ENCODE measurements around the gene IQCF2.
"Not testable (repeated sequence)": the region's sequence is repeated elsewhere in the genome, so short reads cannot be mapped to it uniquely, and the experiment has no call there.

IQCF2 gene

DNA sequence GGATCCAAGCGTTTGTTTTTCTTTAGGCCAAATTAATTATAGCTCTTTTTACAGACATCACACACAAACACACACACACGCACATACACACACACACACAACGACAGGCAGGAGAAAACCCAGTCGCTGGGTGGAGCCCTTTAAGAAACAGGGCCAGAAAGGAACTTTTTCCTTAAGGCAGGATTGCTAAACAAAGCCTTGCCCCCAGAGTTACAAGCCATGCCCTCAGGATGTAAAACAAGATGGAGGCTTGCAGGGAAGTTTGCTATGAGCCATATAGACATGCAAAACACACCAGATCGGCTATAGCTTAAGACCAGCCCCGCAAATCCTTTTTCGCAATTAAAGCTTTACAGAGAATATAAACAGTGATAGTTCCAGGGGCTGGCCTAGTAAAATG is 16.3 kb upstream of the IQCF2 start:
- POLR2A ChIA-PET (ENCODE audit: low non-redundant PET): no interaction called here
- no peak overlapping the region for H3K27ac ChIP-seq
- DNase-seq (ENCODE audit: low spot score): no peak
- TF ChIP-seq, protein P1, sequence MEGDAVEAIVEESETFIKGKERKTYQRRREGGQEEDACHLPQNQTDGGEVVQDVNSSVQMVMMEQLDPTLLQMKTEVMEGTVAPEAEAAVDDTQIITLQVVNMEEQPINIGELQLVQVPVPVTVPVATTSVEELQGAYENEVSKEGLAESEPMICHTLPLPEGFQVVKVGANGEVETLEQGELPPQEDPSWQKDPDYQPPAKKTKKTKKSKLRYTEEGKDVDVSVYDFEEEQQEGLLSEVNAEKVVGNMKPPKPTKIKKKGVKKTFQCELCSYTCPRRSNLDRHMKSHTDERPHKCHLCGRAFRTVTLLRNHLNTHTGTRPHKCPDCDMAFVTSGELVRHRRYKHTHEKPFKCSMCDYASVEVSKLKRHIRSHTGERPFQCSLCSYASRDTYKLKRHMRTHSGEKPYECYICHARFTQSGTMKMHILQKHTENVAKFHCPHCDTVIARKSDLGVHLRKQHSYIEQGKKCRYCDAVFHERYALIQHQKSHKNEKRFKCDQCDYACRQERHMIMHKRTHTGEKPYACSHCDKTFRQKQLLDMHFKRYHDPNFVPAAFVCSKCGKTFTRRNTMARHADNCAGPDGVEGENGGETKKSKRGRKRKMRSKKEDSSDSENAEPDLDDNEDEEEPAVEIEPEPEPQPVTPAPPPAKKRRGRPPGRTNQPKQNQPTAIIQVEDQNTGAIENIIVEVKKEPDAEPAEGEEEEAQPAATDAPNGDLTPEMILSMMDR (conservative IDR thresholded peaks at IDR 0.05; ENCODE audit: low read depth): no peak
- CTCF ChIA-PET: no interaction called here

DNA sequence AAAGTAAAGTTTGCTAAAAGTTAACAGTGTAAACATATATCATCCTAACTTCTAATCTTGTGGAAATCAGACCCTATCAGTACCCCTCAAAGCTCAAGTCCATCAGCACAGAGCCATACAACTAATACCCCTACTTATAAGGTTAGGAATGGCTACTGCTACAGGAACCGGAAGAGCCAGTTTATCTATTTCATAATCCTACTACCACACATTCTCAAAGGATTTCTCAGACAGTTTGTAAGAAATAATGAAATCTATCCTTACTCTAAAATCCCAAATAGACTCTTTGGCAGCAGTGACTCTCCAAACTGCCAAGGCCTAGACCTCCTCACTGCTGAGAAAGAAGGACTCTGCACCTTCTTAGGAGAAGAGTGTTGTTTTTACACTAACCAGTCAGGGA is 6.0 kb upstream of the IQCF2 start:
- POLR2A ChIA-PET (ENCODE audit: low non-redundant PET); DNase-seq (ENCODE audit: low spot score): not testable (repeated sequence)

DNA sequence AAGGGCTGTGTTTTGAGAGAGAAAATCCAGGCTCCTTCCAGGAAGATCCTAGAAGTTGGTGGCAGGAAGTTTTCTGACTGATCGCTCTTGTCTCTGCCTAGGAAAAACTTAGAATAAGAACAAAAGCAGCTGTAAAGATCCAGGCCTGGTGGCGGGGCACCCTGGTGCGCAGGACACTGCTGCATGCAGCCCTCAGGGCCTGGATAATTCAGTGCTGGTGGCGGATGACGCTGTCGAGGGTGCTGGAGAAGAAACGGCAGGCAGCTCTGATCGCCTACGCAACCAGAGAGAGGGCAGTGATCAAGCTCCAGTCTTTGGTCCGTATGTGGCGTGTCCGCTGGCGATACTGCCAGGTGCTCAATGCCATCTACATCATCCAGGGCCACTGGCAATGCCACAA is 1.5 kb downstream of the IQCF2 start:
- no peak for DNase-seq (ENCODE audit: low spot score)
- no peak overlapping the region for H3K27ac ChIP-seq
- CTCF ChIA-PET: interaction anchor here (0.6 kb wide), 1 partner anchor 18 kb away, joined by 3 read pairs; no protein-coding TSS in a partner anchor
- TF ChIP-seq, protein P1 (conservative IDR thresholded peaks at IDR 0.05; ENCODE audit: low read depth): no peak
- POLR2A ChIA-PET (ENCODE audit: low non-redundant PET): no interaction called here

More for the DNA sequence above, 6.0 kb upstream of the IQCF2 start:
- CTCF ChIA-PET, H3K27ac ChIP-seq: not testable (repeated sequence)

DNA sequence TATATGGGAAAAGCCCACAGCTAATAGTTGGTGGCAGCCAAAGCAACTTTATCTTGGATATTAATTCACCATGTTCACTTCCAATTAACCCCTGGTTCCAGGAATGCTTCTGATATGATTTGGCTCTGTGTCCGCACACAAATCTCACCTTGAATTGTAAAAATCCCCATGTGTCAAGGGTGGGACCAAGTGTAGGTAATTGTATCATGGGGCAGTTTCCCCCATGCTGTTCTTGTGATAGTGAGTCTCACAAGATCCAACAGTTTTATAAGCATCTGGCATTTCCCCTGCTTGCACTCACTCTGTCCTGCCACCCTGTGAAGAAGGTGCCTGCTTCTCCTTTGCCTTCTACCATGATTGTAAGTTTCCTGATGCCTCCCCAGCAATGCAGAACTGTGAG is 7.5 kb downstream of the IQCF2 start:
- CTCF ChIA-PET: not testable (repeated sequence)

DNA sequence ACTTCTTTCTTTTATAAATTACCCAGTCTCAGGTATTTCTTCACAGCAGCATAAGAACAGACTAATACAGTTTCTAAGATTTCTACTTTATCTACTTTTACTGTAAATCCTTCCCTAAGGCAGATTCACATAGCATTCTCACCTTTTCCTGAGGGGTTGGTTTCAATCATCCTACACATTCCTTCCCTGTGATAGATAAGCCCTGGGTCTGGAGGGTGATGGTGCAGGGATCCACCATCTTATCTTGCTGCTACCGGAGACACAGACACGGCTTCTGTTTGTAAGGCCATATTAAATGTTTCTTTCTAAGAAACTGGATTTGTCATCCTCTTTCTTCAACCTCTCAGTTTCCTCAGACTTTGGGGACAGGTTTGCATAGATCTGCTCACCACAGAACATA is 7.9 kb downstream of the IQCF2 start:
- ChIA-PET CTCF (no interaction called here), POLR2A (ENCODE audit: low non-redundant PET) (no interaction called here)
- H3K27ac ChIP-seq: no peak overlapping the region
- no peak for DNase-seq (ENCODE audit: low spot score)
- TF ChIP-seq, protein P1 (conservative IDR thresholded peaks at IDR 0.05; ENCODE audit: low read depth): no peak

More for the DNA sequence above, 7.5 kb downstream of the IQCF2 start:
- POLR2A ChIA-PET (ENCODE audit: low non-redundant PET); H3K27ac ChIP-seq; DNase-seq (ENCODE audit: low spot score): not testable (repeated sequence)

DNA sequence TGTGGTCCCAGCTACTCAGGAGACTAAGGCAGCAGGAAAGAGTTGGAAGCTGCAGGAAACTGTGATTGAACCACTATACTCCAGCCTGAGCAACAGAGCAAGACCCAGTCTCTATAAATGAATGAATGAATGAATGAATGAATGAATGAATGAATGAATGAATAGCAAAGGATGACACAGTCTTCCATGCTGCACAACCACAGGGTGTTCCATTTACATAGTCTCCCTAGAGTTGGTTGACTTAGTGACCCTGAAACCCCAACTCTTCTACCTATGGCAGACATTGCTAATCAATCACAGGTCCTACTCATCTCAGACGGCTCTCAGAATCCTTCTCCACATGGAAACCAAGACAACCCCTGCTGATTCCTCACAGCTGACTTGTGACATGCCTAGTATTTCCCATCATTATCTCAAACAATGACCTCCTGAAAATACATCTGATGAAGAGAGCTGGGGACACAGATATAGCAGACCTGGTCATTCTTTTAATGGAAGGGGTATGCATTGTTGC is 11.9 kb downstream of the IQCF2 start:
- no peak for DNase-seq (ENCODE audit: low spot score)
- no peak overlapping the region for H3K27ac ChIP-seq
- ChIA-PET CTCF (no interaction called here), POLR2A (ENCODE audit: low non-redundant PET) (no interaction called here)
- TF ChIP-seq, protein P1 (conservative IDR thresholded peaks at IDR 0.05; ENCODE audit: low read depth): no peak

DNA sequence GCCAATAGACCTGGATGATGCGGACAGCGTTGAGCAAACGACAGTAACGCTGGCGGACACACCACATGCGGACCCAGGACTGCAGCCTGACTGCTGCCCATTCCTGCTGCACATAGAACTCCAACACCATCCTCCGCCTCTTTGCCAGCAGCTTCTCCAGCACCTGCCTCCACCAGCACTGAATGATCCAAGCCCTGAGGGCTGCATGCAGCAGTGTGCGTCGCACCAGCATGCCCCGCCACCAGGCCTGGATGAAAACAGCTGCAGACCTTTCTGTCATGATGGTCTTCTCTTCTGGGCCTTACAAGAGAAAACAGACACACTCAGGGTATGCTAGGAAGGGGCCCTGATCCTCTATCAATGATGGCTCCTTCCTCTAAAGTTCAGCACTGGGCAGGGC is 12.5 kb downstream of the IQCF2 start:
- no peak overlapping the region for H3K27ac ChIP-seq
- POLR2A ChIA-PET (ENCODE audit: low non-redundant PET): no interaction called here
- TF ChIP-seq, protein P1 (conservative IDR thresholded peaks at IDR 0.05; ENCODE audit: low read depth): no peak
- CTCF ChIA-PET: no interaction called here
- DNase-seq (ENCODE audit: low spot score): no peak

DNA sequence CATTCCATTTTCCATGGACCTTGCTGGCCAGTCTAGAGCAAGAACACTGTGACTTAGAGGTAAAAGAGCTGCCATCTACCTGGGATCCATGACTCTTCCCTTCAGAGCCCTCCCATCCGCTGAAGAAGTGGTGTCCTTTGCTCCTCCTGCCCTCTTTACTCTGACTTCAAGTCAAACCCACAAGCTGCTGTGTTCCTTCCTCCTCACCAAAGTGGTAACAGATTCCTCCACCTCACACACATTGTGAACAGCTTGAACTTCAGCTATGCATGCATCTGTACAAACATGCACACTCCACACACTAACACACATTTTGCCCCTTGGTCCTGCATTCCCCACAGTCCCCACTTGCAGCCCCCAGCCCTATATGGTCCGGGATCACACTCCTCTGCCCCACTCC is 13.0 kb downstream of the IQCF2 start:
- H3K27ac ChIP-seq: no peak overlapping the region
- ChIA-PET POLR2A (ENCODE audit: low non-redundant PET) (no interaction called here), CTCF (no interaction called here)
- TF ChIP-seq, protein P1 (conservative IDR thresholded peaks at IDR 0.05; ENCODE audit: low read depth): no peak
- DNase-seq (ENCODE audit: low spot score): no peak
